Hematopoietic multipotent progenitor cell treated with erythropoietin and hydrocortisone succinate and interleukin-3 and kit ligand, for 4 days (in vitro differentiated cells): ENCODE results near the gene DOCK1.

ENCODE experiments used
- DNase-seq: peaks from one replicate; pipeline ENCODE4 v3.0.0-alpha.2; 2015

DOCK1 gene

DNA sequence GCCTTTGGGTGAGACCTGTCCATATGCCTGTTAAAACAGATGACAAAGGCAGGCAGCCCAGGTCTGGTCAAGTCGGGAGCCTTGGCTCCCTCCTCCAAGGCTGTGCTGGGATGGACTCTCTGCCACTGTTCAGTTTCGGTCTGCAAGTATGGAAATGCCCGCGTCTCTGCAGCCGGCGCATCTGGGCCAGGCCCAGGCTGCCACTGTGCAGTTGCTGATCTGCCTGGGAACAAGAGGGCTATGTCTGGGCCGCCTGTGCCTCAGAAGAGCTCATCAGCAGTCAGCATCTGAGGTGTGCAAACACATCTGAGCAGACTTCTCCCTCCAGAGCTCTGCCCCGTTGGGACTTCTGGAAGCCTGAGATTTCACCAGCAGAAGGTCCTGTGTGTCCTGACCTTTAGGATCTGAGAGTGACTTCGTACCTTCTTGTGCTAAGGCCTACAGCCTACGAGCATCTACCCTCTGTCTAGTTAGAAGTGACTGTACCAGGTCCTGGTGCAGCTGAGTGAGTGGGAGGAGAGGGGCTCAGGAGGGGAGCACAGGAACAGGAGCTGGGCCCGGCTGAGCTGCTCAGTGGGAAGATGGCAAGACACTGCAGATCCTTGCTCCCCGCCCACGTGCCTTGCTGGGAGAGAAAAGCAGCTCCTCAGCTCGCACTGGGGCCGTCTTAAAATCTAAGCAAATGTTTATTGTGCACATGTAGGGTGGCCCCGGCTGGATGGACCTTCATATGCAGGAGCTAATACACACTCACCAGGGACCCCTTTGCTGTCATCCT is 50.9 kb downstream of the DOCK1 start:
- DNase-seq, result no peak

DNA sequence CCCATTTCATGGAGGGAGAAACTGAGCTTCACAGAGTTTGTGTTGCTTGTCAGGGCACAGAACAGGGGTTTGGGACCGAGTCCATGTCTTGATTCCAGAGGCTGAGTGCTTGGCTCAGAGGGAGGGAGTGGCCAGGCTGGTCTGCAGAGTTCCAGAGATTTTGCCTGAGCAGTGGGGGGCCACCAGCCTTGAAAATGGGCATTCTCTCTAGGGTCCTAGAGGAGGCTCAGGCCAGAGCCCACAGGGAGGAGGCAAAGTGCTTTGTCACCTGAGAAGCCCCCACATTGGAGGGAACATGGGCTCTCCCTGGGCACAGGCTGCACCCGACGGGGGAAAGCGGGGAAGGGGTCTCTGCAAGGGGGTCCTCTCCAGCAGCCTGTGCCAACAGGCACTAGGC is 51.5 kb downstream of the DOCK1 start:
- DNase-seq, result no peak

DNA sequence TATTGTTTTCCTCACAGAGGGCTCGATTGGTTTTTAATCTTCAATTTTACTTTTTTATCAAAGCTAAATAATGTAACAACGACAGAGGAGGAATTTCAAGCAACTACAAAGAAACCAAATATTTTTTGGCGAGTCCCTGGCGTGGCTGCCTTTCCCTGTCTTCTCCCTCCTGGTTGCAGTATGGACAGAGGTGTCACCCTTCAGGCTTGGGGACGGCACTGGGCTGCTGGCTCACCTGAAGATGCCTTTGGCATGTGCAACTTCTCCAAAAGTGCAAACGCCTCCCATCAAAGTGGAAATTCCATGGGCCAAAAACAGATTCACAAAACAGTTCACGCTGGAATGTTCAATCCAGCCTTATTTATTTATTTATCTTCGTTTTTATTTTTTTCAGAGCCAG is 51.9 kb downstream of the DOCK1 start:
- DNase-seq, result no peak

DNA sequence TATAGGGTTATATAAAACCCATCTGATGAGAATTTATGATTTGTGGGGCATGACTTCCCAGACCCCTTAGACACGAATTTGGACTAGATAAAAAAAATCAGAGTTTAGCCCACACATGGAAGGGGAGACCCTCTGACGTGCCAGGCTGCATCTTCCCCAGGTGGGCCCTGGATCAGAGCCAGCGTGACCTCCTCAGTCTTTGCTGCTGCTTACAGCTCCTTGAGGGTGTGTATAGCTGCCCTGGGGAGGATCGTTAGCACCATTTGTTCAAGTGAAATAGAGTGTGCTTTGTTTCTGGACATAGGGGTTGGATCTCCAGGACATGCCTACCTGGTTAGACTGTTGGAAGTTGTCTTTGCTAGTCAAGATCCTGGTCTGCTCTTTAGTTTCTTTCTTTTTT is 54.2 kb downstream of the DOCK1 start:
- no peak for DNase-seq

DNA sequence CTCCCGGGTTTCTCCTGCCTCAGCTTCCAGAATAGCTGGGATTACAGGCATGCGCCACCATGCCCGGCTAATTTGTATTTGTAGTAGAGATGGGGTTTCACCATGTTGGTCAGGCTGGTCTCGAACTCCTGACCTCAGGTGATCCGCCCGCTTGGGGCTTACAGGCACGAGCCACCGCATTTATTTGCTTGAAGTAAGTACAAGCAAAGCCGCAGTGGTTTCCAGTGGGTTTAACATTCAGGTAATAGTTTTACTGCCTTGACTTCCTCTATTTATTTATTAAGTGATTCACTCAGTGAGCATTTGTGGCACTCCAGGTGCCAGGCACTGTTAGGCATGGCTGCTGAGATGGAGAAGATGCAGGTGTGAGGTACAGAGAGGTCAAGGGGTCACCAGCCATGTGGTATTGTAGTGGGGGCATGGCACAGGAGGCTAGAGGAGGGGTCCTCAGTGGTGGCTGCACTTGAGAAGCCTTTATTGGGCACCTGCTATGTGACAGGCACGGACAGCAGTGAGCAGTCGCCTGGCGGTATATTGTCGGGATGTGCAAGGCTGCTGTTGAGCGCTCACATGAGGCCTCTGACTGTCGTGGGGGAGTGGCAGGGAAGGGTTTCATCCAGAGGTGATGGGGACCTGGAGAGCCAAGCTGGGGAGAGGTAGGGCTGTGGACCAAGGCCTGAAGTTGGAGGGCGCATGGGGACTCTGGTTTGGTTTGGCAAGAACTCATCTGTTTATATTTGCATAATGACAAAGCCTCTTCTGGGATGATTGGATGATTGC is 54.9 kb downstream of the DOCK1 start:
- DNase-seq, result no peak

DNA sequence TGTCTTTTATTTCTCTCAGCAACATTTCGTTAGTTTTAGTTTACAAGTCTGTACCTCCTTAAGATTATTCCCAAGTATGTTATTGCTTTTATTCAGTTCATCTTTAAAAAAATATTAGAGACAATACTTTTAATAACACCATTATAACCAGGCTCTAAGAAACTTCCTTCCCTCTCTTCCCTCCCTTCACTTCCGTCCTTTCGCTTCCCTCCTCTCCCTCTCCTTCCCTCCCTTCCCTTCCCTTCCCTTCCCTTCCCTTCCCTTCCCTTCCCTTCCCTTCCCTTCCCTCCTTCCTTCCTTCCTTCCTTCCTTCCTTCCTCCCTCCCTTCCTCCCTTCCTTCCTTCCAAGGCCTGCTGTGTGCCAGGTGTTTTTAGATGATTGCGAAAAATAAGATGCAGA is 58.1 kb downstream of the DOCK1 start:
- DNase-seq, result no peak

DNA sequence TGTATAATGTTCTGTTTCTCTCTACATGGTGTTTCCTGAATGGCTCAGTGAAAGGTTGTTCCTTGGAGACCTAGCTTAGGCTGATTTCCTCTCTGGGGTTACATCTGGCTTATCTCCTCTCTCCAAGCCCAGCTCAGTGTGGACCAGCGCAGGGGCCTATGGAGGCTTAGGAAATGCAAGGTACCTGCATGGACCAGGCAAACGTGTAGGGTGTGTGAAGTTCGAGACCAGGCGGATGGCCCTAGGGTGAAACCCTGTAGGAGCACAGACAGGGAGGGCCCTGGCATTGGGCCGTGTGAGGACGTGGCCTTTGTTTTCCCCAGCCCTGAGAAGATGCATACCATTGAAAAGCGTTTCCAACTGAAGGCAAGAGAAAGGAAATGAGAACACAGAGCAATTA is 59.0 kb downstream of the DOCK1 start:
- DNase-seq, result no peak

DNA sequence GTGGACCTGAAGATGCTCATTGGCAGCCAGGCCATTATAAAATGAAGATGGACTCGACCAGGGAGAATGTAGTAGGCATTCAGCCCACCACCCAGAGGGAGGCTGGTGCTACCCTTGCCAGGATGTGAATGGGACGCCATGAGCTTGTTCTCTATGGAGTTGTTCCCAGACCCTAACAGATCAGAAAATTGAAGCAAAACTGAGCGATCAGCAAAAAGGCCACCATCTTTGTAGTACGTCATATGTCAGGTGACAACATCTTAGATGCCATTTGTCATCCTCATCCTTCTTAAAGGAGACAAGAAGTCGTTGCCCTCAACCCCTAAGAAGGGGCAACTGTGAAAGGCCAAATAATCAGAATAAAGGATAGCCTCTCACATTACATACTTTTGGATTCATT is 61.7 kb downstream of the DOCK1 start:
- no peak for DNase-seq

DNA sequence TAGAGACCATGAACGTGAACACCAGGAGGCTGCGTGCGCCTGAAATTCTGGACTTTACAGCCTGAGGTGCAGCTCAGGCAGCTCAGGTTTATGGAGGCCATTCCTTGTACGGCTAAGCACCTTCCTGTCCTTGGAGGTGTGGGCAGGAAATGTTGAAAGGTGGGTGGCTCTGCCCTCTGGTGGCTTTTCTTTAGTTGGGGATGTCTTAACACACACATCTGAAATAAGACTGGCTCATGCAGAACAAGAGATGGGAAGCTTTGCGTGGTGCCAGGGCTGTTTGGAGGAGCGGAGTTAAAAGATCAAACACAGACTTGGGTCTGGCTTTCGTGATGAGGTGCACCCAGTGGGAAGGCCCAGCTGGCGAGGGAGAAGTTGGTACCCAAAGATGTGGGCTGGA is 64.1 kb downstream of the DOCK1 start:
- DNase-seq, result no peak

DNA sequence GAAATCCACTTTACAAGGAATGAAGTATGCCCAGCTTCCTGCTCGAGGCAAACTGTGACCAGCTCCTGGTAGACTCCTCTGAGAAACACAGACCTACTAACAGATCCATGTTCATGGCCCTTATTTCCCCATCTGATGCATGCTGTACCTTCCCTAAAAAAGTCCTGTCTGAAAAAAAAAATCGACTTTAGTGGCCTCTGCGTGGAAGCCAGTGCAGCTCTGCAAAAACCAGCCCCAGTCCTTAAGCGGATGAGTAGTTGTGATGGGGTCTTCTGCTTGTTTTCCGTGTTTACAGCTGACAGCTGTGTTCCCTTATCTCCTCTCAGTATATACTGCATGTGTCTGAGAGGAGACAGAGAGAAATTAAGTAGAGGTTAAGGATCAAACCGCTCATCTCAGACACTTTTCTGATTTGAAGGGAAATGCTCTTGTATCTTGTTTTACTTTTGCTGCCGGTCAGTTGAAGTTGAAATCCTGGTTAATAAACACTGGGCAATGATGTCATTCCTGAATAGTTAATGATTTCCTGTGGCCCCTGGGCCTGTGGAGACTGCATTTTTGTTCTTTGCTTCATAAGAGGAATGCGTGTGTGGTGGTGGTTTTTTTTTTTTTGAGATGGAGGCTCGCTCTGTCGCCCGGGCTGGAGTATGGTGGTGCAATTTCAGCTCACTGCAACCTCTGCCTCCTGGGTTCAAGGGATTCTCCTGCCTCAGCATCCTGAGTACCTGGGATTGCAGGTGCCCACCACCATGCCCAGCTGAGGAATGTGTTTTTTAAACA is 67.6 kb downstream of the DOCK1 start:
- no peak for DNase-seq

DNA sequence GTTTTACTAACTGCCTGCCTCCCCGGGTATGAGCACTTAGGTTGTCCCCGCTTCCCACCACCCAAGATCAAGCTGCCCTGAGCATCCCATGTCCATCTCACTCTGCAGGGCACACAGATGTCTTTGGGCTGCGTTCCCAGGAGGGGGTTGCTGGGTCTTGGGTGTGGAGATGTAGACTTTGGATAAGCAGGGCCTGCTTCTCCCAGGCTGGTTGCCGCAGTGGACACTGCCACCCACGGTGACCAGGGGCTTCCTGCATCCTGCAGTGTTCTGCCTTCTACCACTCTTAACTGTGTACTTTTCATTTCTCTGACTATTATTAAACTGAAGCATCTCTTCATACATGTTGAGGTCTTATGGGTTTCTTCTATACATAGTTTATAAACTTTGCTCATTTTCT is 70.0 kb downstream of the DOCK1 start:
- no peak for DNase-seq

DNA sequence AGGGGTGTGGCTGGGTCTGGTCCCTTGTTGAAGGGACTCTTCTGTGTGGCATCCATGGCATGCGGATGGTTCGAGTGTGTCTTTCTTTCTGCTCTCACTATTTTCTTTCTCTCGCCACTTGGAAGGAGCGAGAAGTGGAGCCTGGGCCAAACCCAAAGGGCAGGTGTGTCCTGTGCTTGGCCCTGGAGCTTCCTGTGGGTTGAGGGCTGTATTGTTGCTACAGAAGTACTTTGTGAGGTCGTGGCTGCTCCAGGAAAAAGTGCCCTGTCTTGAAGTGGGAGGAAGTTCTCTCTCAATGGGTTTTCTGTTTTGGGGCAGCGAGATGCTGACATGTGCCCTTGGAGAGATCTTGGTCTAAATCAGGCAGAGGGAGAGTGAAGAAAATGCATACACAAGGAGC is 72.0 kb downstream of the DOCK1 start:
- peak; percentile 47 for DNase-seq

DNA sequence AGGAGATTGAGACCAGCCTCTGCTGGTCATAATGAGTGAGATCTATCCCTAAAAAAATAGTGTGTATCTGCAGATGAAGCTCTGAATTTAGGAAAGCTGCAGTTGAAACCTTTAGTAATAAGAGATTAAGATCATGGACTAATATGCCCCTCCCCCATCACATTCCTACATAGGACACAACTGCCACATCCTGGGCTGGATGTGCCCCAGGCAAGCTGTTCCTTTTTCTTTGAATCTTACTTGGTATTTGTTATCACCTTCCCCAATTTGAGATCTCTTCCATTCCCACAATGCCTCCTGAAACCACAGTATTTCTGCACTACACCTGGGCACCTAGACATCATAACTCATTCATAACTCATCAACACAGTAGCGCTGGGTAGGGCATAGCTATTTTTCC is 74.1 kb downstream of the DOCK1 start:
- no peak for DNase-seq

DNA sequence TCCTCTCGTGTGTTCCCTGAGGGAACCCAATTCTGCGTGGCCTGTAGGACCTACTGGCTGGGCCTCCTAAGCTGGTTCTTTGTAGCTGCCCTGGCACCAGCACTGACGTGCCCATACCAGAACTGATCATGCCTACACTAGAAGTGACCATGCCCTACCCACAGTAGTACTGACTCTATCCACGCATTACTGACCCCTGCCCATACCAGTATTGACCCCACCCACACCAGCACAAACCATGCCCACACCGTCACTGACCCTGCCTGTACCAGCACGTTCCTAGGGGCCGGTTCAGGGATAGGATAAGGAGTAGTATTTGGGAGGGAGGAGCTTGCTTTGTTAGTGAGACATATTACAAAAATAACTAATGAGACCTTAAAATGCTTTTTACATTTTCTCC is 88.0 kb downstream of the DOCK1 start:
- no peak for DNase-seq

DNA sequence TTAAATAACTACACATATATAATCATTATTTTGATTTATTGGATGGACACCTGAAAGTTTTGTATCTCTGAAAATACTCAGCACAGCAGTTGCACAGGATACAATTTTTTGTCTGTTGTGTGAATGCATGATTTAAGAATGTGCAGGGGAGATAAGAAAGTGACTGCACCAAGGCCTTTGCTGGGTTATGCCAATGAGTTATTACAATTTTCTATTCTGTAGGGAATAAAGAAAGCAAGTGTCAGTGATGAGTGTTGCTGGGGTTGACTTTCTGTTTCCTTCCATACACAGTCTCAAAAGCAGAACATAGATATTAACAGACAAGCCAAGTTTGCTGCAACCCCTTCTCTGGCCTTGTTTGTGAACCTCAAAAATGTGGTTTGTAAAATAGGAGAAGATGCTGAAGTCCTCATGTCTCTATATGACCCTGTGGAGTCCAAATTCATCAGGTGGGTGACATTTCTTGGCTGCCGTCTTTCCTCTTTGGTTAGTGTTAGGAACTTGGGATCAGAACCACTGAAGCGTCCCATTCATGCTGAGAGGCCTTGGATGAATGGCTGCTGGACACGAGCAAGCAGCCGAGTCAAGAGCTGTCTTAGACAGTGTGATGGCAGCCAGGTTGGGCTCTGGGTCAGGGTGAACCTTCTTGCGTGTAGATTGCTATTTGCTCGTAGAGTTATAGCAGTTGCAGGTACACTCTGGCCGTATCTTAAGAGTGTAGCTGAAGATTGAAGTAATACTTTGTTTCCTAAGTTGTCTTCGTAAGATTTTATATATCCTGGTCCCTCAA is 92.8 kb downstream of the DOCK1 start:
- DNase-seq, result peak; percentile 15

DNA sequence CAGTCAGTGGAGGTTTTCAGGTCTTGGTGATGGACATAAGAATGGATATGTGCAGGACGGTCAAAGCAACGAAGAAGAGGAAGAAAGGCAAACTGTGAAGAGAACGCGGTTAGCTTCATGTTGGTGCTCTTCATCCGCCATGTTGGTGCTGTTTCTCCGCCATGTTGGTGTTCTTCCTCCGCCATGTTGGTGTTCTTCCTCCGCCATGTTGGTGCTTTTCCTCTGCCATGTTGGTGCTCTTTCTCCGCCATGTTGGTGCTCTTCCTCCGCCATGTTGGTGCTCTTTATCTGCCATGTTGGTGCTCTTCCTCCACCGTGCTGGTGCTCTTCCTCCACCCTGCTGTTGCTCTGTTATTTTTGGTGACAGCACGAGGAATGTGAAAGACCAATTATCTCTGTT is 95.4 kb downstream of the DOCK1 start:
- no peak for DNase-seq

DNA sequence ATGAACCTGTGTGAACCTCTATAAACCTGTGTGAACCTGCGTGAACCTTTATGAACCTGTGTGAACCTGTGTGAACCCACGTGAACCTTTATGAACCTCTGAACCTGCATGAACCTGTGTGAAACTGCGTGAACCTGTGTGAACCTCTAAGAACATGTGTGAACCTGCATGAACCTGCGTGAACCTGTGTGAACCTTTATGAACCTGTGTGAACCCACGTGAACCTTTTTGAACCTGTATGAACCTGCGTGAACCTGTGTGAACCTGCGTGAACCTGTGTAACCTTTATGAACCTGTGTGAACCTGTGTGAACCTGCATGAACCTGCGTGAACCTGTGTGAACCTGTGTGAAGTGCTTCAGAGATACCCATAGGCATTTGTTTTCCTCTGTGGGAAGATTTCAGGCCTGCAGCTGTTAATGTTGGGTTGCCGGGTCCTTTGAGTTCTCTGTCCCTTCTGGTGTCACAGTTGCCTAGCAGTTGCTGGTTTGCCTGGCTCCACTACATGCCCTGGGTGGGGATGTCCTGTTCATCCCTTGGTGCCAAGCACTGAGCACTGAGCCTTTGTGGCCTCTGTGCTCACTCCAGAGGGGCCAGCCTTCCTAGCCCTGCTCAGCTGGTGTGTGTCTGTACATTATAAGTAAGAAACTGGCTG is 97.9 kb downstream of the DOCK1 start:
- no peak for DNase-seq

DNA sequence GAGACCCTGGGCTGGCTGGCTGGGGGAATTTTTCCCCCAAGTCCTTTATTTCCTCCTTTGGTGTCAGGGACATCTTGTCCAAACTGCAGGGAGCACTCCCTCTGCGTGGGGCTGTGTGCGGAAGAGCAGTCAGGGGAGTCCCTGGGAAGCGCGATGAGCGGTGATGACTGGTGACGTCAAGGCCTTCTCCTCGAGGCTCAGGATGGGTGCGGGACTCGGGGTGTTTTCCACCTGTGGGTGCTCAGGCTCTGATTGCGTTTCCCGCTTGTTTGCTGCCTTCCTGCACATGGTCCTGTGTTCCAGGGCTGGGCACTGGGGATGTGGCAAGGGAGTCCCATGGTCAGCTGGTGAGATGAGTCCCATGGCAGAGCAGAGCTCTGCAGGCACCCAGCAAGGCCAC is 101.2 kb downstream of the DOCK1 start:
- DNase-seq, result no peak

DNA sequence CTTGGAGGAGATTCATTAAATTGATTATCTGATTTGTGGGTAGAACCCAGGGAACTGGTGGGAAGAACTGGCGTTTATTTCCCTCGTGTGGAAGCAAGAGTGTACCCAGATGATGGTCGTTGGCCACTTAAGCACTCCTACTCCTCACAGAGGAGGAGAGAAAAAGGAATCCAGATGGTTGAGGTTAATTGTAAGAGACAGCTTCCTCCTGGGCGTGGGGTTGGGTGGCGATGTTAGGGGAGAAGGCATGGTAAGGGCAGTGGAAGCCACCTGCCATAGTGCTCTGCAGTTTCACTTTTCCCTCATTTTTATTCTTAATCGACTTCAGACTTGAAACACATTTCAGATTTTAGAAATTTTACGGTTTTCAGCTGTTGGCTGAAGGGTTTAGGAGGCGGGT is 104.1 kb downstream of the DOCK1 start:
- peak; percentile 7 for DNase-seq

DNA sequence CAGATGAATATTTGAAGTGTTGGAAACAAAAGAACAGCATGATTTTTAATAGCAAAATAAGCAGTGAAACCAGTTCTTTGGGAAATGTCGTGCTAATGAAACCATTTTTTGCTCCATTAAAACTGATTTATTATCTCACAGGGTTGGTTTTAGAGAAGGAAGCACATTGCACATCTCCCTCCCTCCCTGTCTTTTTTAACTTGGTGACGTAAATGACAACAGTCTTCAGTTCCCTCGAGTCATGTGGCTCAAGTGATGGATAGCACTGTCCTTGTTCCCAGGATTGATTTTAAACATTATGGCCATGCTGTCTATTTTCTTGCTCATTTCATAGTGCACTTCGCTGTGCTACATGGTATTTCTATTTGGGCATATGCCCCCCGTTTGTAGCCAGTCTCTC is 105.9 kb downstream of the DOCK1 start:
- DNase-seq, result no peak

DNA sequence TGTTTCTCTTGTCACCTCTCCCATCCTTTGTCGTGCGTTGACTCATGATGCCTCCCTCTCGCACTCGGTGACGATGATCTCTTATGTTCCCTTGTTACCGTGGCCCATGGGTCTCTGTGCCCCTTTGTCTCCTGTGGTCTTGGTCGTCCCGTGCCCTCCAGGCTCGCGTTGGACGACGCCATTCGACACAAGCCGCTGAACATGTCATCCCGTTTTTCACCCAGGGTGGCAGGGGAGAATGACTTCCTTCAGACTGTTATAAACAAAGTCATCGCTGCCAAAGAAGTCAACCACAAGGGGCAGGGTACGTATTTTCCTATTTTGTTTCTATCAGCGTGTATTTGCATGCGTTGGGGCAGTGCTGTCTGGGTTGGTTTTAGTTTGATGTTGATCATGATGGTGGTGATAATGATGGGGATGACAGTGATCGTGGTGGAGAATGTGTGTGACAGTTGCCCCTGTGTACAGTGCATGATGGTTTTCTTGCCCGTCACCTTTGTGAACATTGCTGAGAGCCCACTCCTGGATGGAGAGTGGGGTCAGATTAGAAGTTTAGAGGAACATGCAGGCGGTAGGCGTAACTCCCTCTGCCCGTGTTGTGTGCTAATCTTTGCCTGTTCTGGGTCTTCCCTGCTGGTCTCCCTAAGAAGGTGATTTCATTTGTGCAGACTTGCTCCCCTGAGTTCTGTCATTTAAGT is 107.0 kb downstream of the DOCK1 start:
- DNase-seq, result peak; percentile 24

DNA sequence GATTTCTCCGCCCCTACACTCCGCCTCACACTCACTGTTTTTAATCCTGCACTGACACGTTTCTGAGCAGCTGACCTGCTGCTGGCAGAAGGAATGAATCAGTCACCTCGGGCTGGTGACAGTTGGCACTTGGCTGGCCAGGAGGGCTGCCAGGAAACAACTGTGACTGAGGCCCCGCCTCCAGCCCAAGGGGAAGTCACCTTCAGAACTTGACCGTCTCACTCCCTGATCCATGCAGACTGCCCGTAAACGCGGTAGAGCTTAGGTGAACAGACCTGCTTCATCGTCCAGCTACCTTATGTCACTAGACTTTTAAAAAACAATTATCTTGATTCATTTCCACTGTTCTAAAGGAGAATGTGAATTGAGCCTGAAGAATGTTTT is 107.5 kb downstream of the DOCK1 start:
- DNase-seq, result peak; percentile 77
